Stimulated activated naive B cell treated with anti-CD40 and anti-IgM and Interleukin-4, amounts not matched to agents 10 μg/mL and 1 μg/mL and 100 μg/mL, for 72 hours (primary cell): Measurements from ENCODE around the gene TEF.

Experiments
- ATAC-seq, 2 donors: fragments of 150-1000 bp; cut with Tn5 transposase; replicated peaks; 2 replicates each; pipeline ENCODE4 v1.10.0; 2021; ENCODE audit warnings: moderate library complexity in 1 of 2
- DNase-seq: peaks from one replicate; pipeline ENCODE4 v3.0.0; 2021
- H3K27ac Mint-ChIP-seq: one replicate; pipeline ENCODE4 v1.8.0; 2022; ENCODE audit warnings: mild to moderate bottlenecking, mixed read lengths
- H3K27me3 Mint-ChIP-seq, 2 donors: one replicate each; pipeline ENCODE4 v1.8.0; 2022; ENCODE audit warnings: mixed read lengths in 2 of 2
- H3K36me3 Mint-ChIP-seq, 2 donors: one replicate each; pipeline ENCODE4 v1.8.0; 2022; ENCODE audit warnings: mixed read lengths in 2 of 2, mild to moderate bottlenecking in 1 of 2
- H3K4me1 Mint-ChIP-seq, 2 donors: one replicate each; pipeline ENCODE4 v1.8.0; 2022; ENCODE audit warnings: mixed read lengths in 2 of 2, mild to moderate bottlenecking in 1 of 2
- H3K4me3 Mint-ChIP-seq, 2 donors: one replicate each; pipeline ENCODE4 v1.8.0; 2022; ENCODE audit warnings: mild to moderate bottlenecking in 2 of 2, mixed read lengths in 2 of 2, moderate library complexity in 1 of 2
- H3K9me3 Mint-ChIP-seq, 2 donors: one replicate each; pipeline ENCODE4 v1.8.0; 2022; ENCODE audit warnings: mixed read lengths in 2 of 2, mild to moderate bottlenecking in 1 of 2

Gene TEF

DNA sequence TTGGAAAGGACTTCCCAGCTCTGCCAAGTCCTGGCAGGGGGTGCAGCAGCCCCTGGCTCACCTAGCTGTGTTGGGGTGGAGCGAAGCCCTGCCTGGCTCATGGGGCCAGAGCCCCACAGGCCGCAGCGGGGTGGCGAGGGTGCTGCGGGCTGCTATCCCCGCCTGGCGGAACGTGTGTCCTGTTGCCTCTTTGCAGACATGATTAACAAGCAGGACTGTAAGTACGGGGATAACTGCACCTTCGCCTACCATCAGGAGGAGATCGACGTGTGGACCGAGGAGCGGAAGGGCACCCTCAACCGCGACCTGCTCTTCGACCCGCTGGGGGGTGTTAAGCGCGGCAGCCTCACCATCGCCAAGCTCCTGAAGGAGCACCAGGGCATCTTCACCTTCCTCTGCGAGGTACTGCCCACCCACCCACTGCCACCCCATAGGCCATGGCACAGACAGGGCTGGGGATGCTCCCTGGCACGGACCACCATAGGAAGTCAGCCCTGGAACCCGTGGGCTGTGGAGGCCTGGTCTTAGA, 35.9 kb upstream of the TEF start:
- Mint-ChIP-seq H3K36me3 (peaks cover 49 to 69% of the 10 kb centered on the region in 2 donors), H3K4me3 (no peak overlapping the region), H3K9me3 (no peaks in the 10 kb centered on the region), H3K27ac (no peak overlapping the region), H3K27me3 (no peaks in the 10 kb centered on the region), H3K4me1 (peaks cover 4 to 8% of the 10 kb centered on the region in 2 donors)
- ATAC-seq (no peak), DNase-seq (no peak)

DNA sequence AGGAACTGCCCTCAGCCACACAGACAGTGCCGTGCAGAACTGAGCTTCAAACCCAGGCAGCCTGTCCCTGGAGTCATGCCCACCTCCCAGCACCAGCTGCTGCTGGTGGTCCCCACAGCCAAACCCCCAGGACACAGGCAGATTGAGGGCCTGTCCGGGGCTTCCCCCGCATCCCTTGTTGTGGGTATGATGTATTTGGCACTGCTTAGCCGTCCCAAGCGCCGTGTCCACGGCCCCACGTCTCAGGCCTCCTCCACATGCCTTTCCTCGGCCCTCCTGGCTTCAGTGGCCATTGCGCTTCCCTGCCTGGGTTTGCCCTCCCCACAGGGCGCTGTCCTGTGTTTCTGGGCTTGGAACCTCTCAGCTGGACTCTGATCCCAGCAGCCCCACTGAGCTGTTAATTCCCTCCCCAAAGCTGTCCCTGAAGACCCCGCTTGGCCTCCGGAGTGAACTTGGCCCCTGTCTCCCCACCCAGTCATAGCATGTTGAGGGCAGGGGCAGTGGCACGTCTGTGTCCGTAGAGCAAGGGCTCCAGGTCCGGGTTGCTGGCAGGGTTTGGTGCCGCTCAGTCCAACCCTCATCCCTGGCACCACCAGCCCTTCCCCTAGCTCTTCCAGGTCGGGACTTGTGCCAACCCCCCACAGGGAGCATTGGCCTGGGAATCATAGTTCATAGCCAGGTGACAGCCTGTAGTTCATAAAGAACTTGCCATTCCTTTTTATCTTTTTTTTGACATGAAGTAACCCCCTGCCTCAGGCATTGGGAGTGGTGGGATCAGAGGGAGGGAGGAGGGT, 34.5 kb upstream of the TEF start:
- H3K4me1 Mint-ChIP-seq, result peaks cover 0 to 2% of the 10 kb centered on the region in 2 donors
- H3K9me3 Mint-ChIP-seq, result no peaks in the 10 kb centered on the region
- peaks cover 56 to 64% of the 10 kb centered on the region in 2 donors for H3K36me3 Mint-ChIP-seq
- H3K27me3 Mint-ChIP-seq, result no peaks in the 10 kb centered on the region
- no peak for DNase-seq
- ATAC-seq, result no peak
- H3K4me3 Mint-ChIP-seq, result no peak overlapping the region
- H3K27ac Mint-ChIP-seq, result no peak overlapping the region

DNA sequence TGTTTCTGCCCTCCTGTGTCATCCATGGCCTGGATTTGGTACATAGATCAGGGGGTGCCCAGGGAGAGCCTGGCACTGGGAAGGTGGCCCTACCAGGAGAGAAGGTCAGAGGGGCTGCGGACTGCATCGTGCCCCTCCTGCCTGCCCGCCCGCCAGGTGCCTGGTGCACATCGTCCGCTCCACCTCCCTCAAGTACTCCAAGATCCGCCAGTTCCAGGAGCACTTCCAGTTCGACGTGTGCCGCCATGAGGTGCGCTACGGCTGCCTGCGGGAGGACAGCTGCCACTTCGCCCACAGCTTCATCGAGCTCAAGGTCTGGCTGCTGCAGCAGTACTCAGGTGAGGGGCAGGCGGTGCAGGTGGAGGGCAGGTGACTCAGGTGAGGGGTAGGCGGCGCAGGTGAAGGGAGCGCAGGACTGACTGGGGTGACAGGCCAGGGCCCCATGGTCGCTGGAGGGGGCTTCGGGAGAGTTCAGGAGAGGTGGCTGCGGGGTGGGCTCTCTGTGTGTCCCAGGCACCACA, 32.7 kb upstream of the TEF start:
- peaks cover 58 to 60% of the 10 kb centered on the region in 2 donors for H3K36me3 Mint-ChIP-seq

DNA sequence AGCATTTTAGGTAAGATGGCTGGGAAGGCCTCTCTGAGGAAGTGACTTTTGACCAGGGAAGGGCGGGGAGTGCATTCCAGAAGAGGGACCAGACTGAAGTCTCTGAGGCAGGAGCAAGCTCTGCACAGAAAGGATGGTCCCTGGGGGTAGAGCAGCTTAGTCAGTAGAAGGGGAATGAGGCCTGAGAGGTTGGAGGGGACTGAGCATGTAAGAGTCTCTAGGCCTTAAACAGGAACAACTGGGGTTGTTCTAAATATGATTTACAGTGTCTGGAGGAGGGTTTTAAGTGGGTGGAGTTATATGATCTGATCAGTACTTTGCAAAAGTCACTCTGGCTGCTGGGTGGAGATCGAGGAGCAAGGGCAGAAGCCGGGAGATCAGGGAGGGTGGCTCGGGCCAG, 31.7 kb upstream of the TEF start:
- Mint-ChIP-seq H3K36me3 (peaks cover 59 to 65% of the 10 kb centered on the region in 2 donors), H3K4me1 (no peaks in the 10 kb centered on the region), H3K9me3 (no peaks in the 10 kb centered on the region), H3K4me3 (no peak overlapping the region), H3K27me3 (no peaks in the 10 kb centered on the region), H3K27ac (peak overlapping the region; percentile 6)
- DNase-seq (no peak), ATAC-seq (no peak)

More for the DNA sequence above, 32.7 kb upstream of the TEF start:
- ATAC-seq (no peak), DNase-seq (no peak)
- H3K27me3 Mint-ChIP-seq, result no peaks in the 10 kb centered on the region
- peak overlapping the region; percentile 31 for H3K27ac Mint-ChIP-seq
- no peaks in the 10 kb centered on the region for H3K4me1 Mint-ChIP-seq
- H3K9me3 Mint-ChIP-seq, result no peaks in the 10 kb centered on the region
- H3K4me3 Mint-ChIP-seq, result no peak overlapping the region

DNA sequence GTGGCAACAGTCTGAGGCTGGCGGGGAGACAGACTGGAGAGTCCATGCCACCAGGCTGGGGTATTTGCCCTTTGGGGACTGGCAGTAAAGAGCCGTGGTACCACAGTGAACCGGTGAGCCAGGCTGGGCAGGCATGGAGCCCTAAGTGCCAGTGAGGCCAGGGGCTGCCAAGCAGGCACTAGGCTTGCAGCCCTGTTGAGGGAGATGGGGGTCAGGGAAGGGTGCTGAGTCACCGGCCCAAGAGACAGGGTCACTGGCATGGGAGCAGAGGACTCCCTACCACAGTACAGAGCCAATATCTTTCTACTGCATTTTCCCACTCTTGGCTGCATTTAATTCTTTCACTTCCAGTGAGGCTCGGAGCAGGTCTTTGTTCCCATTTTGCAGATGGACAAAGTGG, 30.7 kb upstream of the TEF start:
- ATAC-seq (no peak), DNase-seq (no peak)
- Mint-ChIP-seq H3K4me3 (no peak overlapping the region), H3K27ac (no peak overlapping the region), H3K27me3 (no peaks in the 10 kb centered on the region), H3K36me3 (peaks cover 54 to 67% of the 10 kb centered on the region in 2 donors), H3K9me3 (no peaks in the 10 kb centered on the region), H3K4me1 (no peaks in the 10 kb centered on the region)

DNA sequence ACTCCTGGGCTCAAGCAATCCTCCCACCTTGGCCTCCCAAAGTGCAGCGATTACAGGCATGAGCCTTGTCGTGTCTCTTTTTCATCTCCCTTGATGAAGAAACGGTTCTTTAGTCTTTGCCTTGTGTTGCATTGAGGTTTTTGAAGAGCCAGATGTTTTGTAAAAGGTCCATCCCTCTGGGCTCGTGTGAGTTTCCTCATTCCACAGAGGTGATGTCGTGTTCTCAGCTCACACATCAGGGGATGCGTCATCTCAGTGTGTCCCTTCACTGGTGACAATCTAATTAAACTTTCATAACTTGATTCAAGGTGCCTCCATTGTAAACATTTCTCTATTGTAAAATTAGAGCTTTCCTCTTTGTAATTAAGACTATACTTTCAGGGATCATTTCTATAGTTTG, 29.7 kb upstream of the TEF start:
- Mint-ChIP-seq H3K9me3 (no peaks in the 10 kb centered on the region), H3K4me1 (no peaks in the 10 kb centered on the region), H3K27ac (no peak overlapping the region), H3K36me3 (peaks cover 53 to 66% of the 10 kb centered on the region in 2 donors), H3K4me3 (no peak overlapping the region), H3K27me3 (no peaks in the 10 kb centered on the region)
- ATAC-seq, result no peak
- no peak for DNase-seq

DNA sequence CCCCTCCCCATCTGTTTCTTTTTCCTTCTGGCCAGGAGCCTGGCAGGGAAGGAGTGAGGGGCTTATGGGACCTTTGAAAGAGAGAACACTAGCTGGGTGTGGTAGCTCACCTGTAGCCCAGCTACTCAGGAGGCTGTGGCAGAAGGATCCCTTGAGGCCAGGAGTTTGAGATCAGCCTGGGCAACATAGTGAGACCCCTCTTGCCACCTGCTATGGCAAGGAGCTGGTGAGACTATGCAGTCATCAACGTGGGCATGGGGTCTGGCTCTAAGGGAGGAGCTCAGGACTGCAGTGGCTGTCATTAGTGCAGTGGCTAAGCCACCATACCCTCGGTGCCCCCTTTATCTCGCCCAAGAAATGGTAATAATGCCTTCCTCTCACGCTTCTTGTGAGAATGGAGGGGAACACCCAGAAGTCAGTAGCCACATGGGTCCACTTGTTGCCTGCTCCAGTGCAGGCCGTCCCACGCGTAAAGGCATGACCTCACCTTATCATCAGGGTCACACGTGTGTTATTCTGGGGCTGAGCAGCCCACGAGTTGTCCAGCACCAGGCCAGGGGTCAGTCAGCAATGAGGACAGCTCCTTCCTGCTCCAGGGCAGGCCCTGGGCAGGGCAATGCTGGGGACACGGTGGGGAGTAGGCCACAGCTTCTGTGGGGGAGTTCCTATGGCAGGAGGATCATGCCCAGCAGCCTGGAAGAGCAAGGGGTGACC, 27.7 kb upstream of the TEF start:
- H3K27me3 Mint-ChIP-seq, result no peaks in the 10 kb centered on the region
- H3K9me3 Mint-ChIP-seq, result no peaks in the 10 kb centered on the region
- H3K4me1 Mint-ChIP-seq, result no peaks in the 10 kb centered on the region
- DNase-seq (no peak), ATAC-seq (no peak)
- peaks cover 43 to 61% of the 10 kb centered on the region in 2 donors for H3K36me3 Mint-ChIP-seq
- H3K27ac Mint-ChIP-seq, result no peak overlapping the region
- no peak overlapping the region for H3K4me3 Mint-ChIP-seq

DNA sequence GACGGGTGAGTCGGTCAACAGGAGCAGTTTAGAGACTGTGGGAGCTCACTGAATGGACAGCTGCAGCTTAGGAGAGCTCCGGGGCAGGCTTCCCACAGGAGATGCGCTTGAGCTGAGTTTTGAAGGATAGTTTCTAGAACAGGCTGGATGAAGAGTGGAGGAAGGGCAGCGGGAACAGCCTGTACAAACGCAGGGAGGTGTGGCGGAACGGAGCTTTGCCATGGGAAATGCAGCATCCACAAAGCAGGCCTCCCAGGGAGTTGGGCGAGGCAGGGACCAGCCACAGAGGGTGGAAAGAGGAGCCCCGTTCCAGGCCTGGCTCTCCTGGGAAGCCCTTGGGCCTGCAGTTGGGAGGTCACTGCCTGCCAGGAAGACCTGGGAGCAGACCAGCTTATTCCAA, 26.8 kb upstream of the TEF start:
- peaks cover 42 to 62% of the 10 kb centered on the region in 2 donors for H3K36me3 Mint-ChIP-seq
- H3K4me1 Mint-ChIP-seq, result no peaks in the 10 kb centered on the region

DNA sequence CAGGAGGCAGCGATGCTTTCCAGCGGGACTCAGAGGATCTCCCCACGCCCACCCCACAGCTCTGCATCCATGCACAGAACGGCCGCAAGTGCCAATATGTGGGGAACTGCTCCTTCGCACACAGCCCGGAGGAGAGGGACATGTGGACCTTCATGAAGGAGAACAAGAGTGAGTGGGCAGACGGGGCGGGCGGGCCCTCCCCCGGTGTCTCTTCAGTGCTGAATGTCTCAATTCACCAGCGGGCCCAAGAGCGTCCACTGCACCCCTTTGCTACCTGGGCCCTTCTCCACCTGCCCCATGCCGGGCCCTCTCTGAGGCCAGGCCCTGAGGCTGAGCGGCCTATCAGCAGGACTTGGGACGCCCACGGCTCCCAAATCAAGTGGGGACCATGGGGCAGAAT, 25.8 kb upstream of the TEF start:
- peaks cover 34 to 58% of the 10 kb centered on the region in 2 donors for H3K36me3 Mint-ChIP-seq
- H3K4me1 Mint-ChIP-seq, result no peaks in the 10 kb centered on the region
- H3K27ac Mint-ChIP-seq, result no peak overlapping the region
- ATAC-seq, result no peak
- H3K27me3 Mint-ChIP-seq, result no peaks in the 10 kb centered on the region
- DNase-seq, result no peak
- H3K9me3 Mint-ChIP-seq, result no peaks in the 10 kb centered on the region
- no peak overlapping the region for H3K4me3 Mint-ChIP-seq

More for the DNA sequence above, 26.8 kb upstream of the TEF start:
- ATAC-seq, result no peak
- Mint-ChIP-seq H3K9me3 (no peaks in the 10 kb centered on the region), H3K27ac (no peak overlapping the region), H3K27me3 (no peaks in the 10 kb centered on the region), H3K4me3 (no peak overlapping the region)
- DNase-seq, result no peak

DNA sequence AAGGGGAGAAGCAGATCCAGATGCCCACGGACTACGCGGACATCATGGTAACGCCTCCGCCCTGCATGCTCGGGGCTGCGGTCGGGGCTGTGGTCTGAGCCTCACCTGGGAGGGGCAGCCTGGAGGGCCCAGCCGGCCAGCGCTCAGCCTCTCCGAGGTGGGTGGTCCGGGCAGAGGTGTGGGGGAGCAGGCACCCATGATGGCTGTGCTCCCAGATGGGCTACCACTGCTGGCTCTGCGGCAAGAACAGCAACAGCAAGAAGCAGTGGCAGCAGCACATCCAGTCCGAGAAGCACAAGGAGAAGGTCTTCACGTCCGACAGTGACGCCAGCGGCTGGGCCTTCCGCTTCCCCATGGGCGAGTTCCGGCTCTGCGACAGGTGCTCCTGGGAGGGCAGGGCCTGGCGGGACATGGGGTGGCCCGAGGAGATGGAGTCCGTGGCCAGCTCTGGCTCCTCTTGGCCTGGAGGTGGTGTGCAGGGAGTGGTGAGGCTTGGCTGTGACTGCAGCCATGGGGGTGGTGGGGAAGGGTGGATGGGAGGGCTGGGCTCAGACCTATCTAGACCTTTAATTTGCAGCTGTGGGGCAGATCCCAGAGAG, 25.2 kb upstream of the TEF start:
- Mint-ChIP-seq H3K4me1 (no peaks in the 10 kb centered on the region), H3K27me3 (no peaks in the 10 kb centered on the region), H3K27ac (no peak overlapping the region), H3K36me3 (peaks cover 30 to 61% of the 10 kb centered on the region in 2 donors), H3K9me3 (no peaks in the 10 kb centered on the region), H3K4me3 (no peak overlapping the region)
- ATAC-seq, result no peak
- no peak for DNase-seq

DNA sequence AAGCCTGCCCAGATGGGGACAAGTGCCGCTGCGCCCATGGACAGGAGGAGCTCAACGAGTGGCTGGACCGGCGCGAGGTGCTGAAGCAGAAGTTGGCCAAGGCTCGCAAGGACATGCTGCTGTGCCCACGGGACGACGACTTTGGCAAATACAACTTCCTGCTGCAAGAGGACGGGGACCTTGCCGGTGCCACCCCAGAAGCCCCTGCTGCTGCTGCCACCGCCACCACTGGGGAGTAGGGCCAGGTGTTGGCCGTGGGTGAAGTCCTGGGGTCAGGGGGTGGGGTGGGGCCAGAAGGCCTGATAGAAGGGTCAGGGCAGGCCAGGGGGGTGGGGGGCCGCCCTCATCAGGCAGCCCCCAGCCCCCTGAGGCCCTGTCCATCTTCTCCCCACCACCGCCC, 24.6 kb upstream of the TEF start:
- H3K27me3 Mint-ChIP-seq, result no peaks in the 10 kb centered on the region
- no peaks in the 10 kb centered on the region for H3K9me3 Mint-ChIP-seq
- ATAC-seq (no peak), DNase-seq (no peak)
- no peaks in the 10 kb centered on the region for H3K4me1 Mint-ChIP-seq
- peaks cover 27 to 58% of the 10 kb centered on the region in 2 donors for H3K36me3 Mint-ChIP-seq
- no peak overlapping the region for H3K27ac Mint-ChIP-seq
- no peak overlapping the region for H3K4me3 Mint-ChIP-seq

DNA sequence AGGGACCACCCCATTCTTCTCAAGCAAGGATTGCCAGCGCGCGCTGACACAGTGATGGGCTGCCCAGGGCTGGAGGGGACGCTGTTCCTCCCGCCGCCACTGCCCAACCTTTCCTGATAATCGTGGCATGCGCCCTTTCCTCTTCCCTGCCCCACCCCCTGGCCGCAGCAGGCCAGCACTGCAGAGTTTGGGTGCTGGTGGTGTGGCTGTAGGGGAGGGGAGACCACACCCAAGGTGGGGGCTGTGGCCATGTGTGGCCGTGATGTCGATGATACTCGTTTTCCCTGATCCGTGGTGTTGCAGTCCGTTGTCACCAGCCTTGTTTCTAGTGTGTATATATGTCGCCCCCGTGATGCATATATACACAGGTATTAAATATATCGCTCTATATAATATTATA, 22.8 kb upstream of the TEF start:
- Mint-ChIP-seq H3K27ac (no peak overlapping the region), H3K4me3 (no peak overlapping the region), H3K4me1 (no peaks in the 10 kb centered on the region), H3K9me3 (no peaks in the 10 kb centered on the region), H3K36me3 (peaks cover 19 to 45% of the 10 kb centered on the region in 2 donors), H3K27me3 (no peaks in the 10 kb centered on the region)
- DNase-seq (no peak), ATAC-seq (no peak)

DNA sequence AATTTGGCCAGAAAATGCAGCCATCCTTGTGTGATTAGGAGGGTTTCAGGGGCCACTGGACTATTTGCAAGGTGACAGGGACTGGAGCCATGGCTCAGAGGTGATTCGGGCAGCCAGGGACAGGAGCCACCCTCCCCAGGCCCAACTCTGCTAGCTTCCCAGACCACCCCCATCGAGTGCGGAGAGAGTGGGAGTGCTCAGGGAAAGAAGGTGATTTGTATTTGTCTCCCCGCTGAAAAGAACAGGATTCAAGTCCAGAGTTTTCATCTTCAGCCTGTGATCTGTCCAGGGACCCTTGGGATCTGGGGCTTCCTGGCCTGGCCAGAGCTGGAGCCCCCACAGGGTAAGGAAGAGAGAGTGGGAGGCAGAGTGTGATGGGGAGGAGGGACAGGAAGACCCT, 22.4 kb upstream of the TEF start:
- H3K36me3 Mint-ChIP-seq, result peaks cover 16 to 41% of the 10 kb centered on the region in 2 donors

DNA sequence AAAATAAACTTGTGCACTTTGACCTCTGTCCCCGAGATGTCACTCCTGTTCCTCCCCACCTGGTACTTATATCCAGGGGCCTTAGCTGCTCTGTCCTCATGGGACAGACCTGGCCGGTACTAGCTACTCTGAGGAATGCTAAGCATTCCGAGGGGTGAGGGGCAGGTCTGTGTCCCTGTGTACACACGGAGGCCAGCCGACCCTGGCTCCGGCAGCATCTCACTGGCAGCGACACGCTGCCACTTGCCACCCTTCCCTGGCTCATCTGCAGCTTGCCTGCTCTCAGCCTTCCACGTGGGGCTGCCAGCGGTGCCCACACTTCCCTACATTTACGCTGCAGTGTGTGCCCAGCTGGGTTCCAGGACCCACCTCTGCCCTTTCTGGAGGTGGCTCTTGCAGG, 21.6 kb upstream of the TEF start:
- H3K4me1 Mint-ChIP-seq, result no peaks in the 10 kb centered on the region
- H3K27me3 Mint-ChIP-seq, result no peaks in the 10 kb centered on the region

More for the DNA sequence above, 22.4 kb upstream of the TEF start:
- DNase-seq (no peak), ATAC-seq (no peak)
- Mint-ChIP-seq H3K27me3 (no peaks in the 10 kb centered on the region), H3K9me3 (no peaks in the 10 kb centered on the region), H3K27ac (peak overlapping the region; percentile 81), H3K4me1 (no peaks in the 10 kb centered on the region), H3K4me3 (no peak overlapping the region)

More for the DNA sequence above, 21.6 kb upstream of the TEF start:
- Mint-ChIP-seq H3K4me3 (no peak overlapping the region), H3K27ac (no peak overlapping the region), H3K36me3 (peaks cover 10 to 34% of the 10 kb centered on the region in 2 donors), H3K9me3 (no peaks in the 10 kb centered on the region)
- DNase-seq (no peak), ATAC-seq (no peak)
